Fibroblast of skin of right biceps (primary cell): ENCODE data around the gene HHIP.

Experiments
- DNase-seq: peaks from one replicate; pipeline ENCODE4 v3.0.0-alpha.2; 2013

Gene HHIP, protein sequence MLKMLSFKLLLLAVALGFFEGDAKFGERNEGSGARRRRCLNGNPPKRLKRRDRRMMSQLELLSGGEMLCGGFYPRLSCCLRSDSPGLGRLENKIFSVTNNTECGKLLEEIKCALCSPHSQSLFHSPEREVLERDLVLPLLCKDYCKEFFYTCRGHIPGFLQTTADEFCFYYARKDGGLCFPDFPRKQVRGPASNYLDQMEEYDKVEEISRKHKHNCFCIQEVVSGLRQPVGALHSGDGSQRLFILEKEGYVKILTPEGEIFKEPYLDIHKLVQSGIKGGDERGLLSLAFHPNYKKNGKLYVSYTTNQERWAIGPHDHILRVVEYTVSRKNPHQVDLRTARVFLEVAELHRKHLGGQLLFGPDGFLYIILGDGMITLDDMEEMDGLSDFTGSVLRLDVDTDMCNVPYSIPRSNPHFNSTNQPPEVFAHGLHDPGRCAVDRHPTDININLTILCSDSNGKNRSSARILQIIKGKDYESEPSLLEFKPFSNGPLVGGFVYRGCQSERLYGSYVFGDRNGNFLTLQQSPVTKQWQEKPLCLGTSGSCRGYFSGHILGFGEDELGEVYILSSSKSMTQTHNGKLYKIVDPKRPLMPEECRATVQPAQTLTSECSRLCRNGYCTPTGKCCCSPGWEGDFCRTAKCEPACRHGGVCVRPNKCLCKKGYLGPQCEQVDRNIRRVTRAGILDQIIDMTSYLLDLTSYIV

DNA sequence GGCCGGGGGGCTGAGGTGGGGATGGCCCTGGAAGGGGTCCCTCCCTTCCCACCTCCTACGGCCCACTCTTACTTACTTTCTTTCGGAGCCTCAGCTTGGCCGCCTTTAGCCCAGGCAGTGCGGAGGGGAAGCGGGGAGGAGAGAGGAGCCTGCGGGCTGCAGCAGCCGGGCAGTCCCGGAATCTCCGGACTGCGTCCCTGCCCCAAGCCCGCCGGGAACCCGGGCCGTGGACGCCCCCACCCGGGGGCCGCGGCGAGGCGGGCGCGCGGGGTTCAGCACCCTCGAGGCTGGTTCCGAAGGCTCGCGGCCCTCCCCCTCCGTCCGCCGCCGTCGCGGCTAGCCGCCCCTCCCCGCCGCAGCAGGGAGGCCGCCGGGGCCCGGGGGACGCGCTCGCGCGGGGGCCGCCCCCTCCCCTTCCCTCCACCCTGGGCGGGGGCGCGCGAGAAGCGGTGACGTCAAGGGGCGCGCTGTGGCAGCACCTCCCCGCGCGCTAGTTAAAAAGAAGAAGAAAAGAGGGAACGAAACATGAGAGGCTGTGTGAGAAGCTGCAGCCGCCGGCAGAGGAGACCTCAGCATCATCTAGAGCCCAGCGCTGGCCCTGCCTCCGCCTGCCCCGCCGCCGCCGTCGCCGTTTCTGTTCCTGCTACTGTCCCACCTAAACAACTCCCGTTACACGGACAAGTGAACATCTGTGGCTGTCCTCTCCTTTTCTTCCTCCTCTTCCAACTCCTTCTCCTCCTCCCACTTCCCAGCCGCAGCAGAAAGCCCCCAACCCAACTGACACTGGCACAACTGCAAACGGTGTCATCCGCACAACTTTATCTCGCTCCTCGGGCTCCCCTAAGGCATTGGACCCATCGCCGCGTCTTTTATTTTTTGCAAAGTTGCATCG is at the start of gene HHIP:
TSS of gene HHIP (plus strand) at position 526 of the 892 bp plus-strand sequence. CDS start 520 bp downstream, outside the sequence.
- peak; percentile 60 for DNase-seq

DNA sequence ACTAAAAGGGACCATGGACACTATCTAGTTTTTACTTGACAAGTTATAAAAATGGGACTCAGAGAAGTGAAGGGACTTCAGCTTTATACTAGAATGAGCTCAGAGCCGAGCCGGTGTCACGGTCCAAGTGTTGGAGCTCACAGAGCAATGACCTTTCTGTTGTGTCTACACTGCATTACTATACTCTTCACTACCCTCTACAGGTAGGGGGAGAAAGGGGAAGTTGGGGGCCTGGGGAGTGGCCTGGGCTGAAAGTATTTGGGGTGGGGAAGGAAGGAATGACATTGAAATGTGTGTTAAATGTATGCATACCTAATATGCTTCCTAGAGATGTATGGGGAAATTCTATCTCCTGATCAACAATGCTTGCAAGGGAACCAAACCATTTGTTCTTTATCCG is 48.8 kb upstream of the HHIP start:
- DNase-seq, result no peak

DNA sequence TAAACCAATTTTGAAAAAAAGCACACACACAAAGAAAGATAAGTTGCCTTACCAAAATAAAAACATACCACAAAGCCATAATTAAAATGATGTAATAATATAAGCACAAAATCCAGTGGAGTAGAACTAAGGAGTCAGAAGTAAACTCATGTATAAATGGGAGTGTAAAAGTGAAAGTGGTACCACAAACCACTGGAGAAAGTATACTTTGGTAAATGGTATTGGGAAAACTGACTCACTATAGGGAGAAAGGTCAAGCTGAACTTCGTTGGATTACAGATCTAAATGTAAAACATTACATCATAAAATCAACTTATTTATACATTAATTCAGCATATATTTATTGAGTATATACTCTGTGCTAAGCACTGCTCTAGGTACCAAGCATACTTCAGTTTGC is 46.3 kb upstream of the HHIP start:
- DNase-seq, result no peak

DNA sequence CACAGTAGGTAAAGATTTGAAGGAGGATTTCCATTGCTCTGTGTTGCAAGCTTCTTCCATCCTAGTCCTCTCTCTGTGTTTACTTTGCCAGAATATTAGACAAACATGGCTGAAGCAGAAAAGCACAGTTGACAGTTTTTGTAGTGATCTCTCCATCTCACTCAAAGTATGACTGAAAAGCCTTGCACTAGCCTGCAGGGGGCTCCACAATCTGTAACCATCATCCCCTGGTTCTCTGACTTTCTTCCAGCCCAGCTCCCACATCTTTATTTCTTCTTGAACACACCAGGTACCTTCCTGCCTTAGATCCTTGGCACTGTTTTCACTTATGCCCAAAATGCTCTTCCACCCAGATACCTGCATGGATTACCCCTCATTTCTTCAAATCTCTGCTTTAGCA is 34.1 kb upstream of the HHIP start:
- no peak for DNase-seq

DNA sequence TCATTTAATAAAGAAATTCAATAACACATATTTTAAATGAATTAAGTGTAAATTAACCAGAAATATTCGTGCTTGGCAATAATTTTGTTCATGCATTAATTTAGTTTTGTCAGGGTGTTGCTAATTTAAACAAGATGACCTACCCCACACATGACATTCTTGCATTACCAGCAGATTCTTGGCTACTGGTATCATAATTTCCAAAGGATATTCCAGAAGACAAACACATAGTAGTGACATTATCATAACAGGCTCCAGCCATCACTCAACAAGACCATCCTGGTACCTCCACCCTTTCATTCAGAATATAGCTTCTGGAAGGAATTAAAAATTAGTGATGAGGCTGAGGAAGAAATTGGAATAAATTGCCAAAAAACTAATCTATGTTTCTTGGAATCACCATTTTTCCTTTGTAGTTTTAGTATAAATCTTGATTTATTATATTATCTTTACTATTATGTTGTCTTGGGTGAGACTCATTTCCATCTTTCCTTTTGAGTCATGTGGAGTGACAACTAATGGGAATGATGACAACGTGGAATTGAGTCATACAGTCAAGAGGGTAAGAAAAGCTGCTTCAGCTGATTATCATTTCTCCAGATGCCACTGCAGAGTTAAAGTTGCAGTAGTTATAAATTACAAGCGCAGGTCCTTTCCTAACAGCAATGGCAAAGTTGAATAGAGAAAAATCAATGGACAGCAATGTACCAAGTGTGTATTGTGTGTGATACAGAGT is 30.9 kb upstream of the HHIP start:
- DNase-seq, result peak; percentile 77

DNA sequence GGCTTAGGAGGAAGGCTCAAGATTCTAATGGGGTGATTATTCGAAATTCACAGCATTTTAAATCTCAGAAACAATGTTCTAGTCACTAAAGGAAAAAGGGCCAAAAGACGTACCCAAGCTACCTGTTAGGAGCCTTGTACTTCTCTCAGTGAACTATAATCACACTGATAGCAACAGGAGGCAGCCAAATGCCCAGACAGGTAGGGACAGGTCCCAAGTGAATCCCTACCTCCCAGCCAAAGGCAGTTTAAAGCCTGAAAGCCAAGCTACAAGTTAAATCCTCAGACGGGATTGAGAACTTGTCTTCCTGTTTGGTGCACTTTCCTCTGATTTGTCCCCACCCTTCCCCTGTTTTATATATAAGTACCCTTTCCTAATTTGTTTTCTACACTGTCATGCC is 24.3 kb upstream of the HHIP start:
- no peak for DNase-seq

DNA sequence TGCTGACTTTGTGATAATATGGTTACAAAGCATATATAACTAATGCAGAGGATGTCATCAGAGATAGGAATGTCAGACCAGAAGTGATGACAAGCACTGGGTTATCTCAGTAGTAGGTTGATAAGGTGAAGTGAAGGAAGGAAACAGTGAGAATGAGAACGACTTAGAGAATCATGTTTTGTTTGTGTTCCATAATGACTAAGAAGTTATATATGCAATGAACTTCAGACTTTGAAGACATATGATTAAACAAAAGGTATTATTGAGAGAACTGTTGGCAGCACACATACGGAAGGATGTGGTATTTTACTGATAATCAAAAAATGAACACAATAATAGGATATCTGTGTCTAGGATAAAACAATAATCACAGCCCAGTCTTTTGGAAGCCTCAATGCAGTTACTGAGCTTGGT is 18.3 kb upstream of the HHIP start:
- peak; percentile 42 for DNase-seq

DNA sequence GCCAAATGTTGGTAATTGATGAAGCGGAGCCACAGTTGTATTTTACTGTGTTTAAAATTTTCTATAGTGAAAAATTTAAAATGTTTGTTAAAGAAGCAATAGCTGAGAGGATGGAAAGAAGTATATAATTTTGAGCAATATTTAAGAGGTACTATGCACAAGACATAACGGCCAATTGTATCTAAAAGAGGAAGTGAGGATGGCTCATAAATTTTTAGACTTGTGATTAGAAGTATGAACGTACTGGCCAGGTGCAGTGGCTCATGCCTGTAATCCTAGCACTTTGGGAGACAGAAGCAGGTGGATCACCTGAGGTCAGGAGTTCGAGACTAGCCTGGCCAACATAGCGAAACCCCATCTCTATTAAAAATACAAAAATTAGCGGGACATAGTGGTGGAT is 12.7 kb upstream of the HHIP start:
- no peak for DNase-seq

DNA sequence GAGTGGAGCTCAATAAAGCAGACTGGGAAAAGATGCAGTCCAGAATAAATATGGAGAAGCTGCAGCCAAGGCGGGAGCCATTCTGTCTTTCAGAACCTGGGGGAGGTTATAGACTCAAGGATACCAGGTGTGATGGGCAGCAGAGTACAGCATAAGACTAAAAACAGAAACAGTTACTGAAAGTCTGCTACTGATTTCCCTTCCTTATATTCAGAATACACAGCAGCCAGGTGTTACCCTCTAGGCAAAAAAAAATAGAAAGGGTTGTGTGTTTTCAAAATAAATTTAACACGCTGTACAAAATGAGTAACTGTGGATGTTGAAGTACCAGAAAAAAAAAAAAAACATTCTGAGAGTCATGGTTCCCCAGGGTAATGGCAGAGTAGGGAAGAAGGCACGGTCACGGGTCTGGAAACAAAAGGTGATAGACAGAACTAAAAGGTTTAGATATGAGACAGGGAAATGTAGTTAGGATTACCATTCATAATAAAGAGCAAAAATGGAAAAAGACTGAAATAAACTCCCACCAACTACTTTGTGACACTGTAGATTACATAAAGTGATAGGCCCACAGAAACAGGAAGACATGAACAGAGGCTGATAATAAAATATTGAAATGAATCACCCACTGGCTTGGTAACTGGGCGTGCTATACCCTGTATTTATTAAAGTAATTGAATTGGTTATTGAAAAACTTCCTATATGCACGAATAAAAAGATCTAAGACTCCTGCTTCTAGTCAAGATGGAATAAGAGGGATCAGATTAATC is 10.8 kb upstream of the HHIP start:
- no peak for DNase-seq

DNA sequence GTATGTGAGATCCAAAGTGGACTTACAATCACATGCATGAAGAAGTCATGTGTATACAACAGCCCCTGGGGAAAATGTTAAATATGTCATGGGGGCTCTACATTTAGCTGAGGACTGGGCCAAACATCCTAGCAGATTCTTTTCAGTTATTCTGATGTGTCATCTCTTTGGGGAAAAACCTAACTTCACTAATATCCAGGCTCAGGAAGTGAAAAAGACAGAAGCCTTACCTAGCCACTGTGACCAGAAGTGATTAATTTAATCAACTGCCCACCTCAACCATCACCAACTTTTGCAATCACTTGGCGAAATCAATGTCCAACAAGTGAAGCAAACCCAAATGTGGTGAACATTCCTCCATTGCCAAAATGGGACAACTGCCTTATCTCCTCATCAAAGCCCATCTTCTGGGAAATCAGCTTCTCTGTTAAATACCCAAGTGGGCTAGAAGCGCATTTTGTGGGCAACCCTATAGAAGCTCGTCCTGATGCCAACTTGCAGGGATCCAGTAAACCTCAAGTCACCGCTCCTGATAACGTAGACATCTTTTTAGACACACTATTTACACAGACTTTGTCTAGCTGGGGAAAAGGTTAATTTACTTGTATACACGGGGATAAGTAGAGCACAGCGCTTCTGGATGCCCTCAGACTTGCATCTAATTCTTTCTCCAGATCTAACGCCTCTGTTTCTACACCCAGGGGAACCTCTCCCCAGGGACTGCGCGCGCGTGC is 1.4 kb upstream of the HHIP start:
- no peak for DNase-seq

DNA sequence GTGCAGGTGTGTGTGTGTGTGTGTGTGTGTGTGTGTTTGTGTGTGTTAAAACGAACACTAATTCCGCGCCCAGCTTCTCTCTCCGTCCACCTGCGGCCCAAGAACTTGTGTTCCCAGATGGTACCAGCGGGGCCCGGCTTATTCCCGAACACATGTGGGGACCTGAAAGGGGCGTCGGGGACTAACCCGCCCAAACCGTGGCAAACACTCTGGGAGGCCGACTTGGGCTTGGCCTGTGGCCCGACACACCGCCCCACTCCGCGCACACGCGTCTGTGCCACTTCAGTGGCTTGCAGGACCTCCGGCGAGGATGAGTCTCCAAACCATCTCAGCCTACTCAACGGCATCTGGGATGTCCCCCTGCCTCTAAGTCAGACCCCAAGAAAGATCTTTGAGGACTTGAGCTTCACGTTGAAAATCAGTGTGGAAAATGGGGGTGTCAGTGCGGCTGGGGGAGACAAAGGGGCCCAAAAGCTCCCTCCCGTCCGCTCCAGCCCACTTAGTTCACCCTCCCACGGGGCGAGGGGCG is 790 bp upstream of the HHIP start:
- DNase-seq, result no peak

DNA sequence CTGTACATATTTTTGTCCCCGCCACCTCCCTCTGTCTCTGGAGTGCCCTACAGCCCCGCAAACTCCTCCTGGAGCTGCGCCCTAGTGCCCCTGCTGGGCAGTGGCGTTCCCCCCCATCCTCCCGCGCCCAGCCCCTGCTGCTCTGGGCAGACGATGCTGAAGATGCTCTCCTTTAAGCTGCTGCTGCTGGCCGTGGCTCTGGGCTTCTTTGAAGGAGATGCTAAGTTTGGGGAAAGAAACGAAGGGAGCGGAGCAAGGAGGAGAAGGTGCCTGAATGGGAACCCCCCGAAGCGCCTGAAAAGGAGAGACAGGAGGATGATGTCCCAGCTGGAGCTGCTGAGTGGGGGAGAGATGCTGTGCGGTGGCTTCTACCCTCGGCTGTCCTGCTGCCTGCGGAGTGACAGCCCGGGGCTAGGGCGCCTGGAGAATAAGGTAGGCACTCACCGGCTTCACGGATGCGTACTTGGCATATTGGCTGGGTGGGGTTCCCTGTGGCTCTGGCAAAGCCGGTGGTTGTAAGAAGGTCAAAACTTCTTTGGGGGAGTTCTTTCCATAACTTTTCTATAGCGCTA is 653 bp downstream of the HHIP start:
- DNase-seq, result no peak

DNA sequence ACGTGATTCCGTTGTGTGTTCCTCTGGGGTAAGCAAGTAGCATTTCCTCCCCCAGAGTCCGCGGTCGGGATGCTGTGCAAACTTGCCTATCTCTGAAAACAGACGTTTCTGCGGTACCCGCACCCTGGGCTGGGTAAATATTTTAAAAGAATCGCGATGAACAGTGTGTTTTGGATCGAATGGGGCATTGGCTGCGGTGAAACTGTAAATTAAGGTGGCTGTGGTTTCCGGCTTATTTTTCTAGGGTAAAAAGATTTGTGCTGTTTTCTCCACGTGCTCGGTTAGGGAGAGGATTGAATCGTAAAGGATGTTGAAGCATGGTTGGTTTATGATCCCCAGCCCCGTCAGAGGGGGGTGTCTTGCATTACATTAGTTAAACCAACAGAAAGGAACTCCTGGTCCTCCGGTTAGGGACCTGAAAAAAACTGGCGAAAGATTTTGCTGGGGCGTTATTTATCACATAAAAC is 1.2 kb downstream of the HHIP start:
- peak; percentile 26 for DNase-seq

DNA sequence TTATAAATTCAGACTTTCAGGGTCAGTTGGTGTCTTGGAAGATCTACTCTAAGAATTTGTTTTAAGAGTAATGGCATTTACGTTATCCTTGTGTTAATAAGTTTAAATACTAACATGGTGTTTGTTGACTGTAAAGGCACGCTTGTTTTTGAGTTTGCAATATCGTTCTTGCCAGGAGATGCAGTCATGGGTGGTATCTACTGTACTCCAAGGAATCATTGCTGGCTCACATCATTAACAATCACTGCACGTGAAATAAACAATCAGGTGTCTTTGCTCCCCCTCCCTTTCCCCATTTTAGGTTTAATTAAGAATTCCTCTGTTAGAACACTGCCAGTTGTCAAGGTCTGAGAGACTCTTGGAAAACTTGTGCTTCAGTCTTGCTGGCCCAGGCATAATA is 1.6 kb downstream of the HHIP start:
- DNase-seq, result no peak

DNA sequence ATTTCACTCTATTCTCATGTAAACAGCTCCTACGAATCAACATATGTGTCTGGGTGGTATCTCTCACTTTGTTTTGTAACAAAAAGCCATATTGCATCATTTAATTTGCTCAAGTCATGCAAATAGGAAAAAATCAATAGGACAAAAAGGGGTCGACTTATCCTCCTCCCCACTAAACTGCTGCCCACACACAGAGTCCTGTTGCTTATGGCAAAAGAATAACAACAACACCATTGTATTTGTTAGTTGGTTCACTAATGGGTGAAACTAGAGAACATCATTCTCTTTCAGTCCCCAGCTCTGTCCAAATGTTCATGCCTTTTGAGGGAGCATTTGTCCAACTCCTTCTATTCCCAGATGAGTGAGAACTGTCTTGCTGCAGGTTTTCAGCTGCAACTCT is 2.1 kb downstream of the HHIP start:
- no peak for DNase-seq

DNA sequence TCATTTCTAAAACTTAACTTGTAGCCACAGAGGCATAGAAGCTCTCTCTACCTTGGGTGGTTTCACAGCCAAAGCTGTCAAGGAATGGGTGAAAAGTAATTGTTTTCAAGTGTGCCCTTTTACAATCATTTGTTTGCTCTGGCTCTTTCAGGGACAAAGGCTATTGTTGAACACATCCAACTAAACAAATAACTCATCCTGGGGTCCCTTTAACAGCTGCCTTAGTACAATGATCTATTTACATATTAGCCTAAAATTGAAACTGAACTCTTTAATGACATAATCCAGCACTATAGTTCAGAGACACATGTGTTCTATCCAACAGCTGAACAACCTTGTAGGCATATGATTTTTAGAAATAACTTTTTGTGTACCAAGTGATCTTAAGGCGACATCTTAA is 3.7 kb downstream of the HHIP start:
- DNase-seq, result no peak

DNA sequence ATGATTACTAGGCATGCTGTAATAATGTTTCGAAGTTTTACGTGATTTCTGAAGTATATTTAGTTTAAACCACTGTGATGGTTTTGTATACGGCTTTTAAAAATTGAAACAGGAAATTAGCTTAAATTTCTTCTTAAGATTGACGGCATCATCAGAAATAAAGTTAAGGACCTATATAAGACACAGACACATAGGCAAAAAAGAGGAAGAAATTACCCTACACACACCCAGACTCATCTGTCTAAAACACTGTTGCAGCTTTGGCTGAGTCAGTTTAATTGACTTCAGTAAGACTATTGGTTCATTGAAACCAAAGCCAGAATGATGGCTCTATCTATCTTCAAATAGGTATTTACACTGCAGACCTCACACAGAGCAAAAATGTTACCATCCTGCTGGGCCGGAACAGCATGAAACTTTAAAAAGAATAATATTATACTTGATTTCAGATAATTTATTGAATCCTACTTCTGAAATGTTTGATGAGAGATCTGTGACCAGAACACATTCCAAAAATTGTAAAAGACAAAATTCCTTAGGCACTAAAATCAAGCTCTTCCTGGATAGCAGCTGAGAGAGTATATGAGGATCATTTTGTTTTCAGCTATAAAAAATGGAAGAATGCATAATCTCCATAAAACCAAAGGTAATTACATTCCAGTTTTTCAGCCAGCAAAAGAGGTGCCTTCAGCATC is 4.5 kb downstream of the HHIP start:
- no peak for DNase-seq

DNA sequence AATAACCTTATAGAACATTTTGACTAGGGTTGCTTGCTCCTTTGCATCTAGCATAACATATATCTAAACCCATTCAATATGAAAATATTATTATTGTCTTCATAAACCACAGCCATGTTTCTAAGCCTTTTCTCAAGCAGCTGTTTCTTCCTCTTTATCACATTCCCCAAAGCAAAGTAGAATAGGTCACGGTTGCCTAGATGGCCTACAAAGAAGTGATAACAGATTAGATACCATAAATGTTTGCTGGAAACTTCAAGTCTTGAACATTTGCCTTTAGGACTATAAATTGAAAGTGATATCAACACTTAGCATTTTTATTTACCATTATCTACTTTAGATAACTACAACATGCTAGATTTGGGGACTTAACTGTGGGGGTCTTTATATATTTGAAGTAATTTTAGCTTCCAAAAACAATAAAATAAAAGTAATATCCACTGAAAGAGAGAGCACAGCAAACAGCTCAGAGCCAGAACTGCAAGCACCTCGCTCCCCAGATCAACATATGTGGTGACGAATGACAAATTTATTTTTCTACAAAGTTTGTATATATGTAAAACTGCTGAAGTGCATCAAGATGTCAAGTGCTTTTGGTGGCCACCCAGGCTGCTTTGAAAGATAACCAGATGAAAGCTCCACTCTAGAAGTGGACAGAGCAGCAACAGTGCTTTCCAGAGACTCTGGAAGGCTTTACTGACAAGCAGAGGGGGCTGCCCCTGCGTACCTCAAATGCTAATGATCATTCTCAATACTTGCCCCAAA is 8.0 kb downstream of the HHIP start:
- DNase-seq, result no peak

DNA sequence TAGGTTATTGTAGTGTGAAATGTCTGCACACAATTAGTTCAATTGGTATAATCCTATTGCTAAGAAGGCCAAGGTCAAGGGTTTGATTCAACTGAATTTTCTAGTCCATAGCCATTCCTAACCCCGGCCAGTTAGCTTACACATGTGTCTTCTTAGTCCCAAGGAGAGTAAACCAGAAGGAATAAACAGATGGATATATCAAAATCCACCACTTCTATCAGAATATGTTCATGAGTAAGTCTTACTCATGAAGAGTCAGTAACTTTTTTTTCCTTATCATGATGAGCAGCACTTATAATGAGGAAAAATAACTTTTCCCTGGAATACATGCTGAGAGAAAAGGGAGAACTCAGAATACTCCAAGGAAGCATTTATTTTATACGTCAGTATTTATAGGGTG is 9.5 kb downstream of the HHIP start:
- no peak for DNase-seq
